ENCODE results near the gene POU4F1.

POU4F1 gene

GRCh38 chr13:78601874-78602560, 1.3 kb downstream of the POU4F1 start:
- in situ Hi-C loops (cut with HindIII; ENCODE audit: low pct_unique_long_range_greater_than_20kb, low sequenced_read_pairs) = no loop called here
- TF ChIP-seq JUND (IDR thresholded peaks at IDR 0.05; ENCODE audit: low read depth) = no peak
- DNase-seq (ENCODE audit: low read depth in 1 of 2, low spot score in 1 of 2) = no peak

DNA sequence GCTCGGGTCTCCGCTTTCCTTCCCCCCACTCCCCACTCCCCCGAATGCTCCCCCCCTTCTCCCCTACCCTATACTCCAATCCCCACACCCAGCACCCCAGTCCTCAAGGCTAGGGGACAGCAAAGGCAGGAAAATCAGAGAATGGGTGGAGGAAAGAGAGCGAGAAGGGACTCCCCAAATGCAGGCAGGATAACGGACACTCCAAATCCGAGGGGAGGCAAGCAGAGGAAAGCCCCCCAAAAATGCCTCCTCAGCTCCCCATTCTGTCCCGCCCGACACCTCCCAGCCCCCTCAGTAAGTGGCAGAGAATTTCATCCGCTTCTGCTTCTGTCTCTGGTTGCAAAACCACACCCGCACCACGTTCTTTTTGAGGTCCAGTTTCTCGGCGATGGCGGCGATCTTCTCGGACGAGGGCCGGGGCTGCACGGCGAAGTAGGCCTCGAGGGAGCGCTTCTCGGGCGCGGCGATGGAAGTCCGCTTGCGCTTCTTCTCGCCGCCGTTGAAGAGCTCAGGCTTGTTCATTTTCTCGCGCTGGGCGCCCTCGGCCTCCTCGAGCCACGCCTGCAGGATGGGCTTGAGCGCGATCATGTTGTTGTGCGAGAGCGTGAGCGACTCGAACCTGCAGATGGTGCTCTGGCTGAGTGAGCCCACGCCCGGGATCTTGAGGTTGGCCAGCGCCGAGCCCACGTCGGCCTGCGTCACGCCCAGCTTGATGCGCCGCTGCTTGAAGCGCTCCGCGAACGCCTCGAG, 2.1 kb downstream of the POU4F1 start:
- in situ Hi-C loops (cut with HindIII; ENCODE audit: low pct_unique_long_range_greater_than_20kb, low sequenced_read_pairs) = no loop called here
- no peak for TF ChIP-seq JUND (IDR thresholded peaks at IDR 0.05; ENCODE audit: low read depth)
- no peak for DNase-seq (ENCODE audit: low read depth in 1 of 2, low spot score in 1 of 2)

GRCh38 chr13:78600280-78600883, 3.0 kb downstream of the POU4F1 start:
- TF ChIP-seq JUND (IDR thresholded peaks at IDR 0.05; ENCODE audit: low read depth) = no peak
- in situ Hi-C loops (cut with HindIII; ENCODE audit: low pct_unique_long_range_greater_than_20kb, low sequenced_read_pairs) = no loop called here
- DNase-seq (ENCODE audit: low read depth in 1 of 2, low spot score in 1 of 2) = no peak

DNA sequence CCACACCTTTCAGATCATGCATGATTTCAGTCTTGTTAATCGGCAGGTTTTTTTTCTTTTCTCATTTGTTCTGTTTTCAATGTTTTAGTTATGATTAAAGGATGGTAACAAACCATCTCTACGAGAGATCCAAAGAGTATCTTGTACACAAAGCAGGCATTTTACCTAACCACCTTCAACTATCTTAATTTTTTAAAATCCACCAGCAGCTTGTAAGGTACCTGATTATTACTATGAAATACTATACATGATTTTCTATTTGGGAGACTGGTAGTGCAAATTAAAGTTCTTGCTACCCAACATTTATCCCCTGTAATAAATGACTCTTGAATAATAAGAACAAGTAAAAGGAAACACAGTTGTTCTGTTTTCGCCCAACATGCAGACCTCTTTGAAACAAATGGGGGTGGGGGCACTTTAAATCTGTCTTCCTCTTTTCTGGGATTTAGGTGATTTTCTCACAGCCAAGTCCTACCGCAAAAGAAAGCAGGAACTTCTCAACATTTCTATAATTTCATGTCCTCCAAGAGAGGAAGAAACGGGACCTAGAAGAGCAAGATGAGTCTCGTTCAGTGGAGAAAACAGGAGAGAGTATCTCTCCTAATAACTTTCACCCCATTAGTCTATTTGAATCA, 3.6 kb downstream of the POU4F1 start:
- in situ Hi-C loops (cut with HindIII; ENCODE audit: low pct_unique_long_range_greater_than_20kb, low sequenced_read_pairs) = no loop called here
- no peak for TF ChIP-seq JUND (IDR thresholded peaks at IDR 0.05; ENCODE audit: low read depth)
- no peak for DNase-seq (ENCODE audit: low read depth in 1 of 2, low spot score in 1 of 2)

DNA sequence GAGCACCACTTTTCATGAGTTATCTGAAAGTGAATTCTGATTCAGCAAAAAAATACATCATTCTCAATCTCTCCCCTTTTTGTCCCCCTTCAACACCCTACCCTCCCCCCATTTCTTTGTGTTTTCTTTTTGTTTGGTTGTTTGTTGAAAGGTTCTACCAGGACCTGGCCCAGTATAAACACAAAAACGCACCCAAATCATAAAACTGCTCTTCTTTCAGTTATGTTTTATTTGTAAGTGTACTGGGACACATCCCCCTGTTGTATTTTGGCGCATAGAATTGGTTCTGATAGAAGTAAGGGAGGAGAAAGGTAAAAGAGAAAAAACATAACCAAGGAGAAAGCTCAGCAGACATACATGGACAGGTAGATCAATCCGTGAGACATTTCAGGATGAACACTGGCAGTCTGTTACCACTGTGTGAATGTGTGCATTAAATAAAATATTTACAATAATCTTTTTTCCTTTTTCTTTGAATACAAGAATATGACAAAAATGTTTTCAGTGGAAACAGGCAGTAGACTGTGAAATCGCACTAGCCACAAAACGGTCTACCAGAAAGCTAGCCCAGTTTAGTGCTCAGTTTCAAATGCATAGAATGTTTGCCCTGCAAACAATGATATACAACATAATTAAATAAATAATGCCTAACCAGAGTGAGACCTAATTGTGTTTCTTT, 4.2 kb downstream of the POU4F1 start:
- TF ChIP-seq JUND (IDR thresholded peaks at IDR 0.05; ENCODE audit: low read depth) = no peak
- in situ Hi-C loops (cut with HindIII; ENCODE audit: low pct_unique_long_range_greater_than_20kb, low sequenced_read_pairs) = no loop called here

GRCh38 chr13:78598116-78598781, 5.1 kb downstream of the POU4F1 start:
- in situ Hi-C loops (cut with HindIII; ENCODE audit: low pct_unique_long_range_greater_than_20kb, low sequenced_read_pairs) = no loop called here
- TF ChIP-seq JUND (IDR thresholded peaks at IDR 0.05; ENCODE audit: low read depth) = no peak
- DNase-seq (ENCODE audit: low read depth in 1 of 2, low spot score in 1 of 2) = no peak

More for the DNA sequence above, 4.2 kb downstream of the POU4F1 start:
- DNase-seq (ENCODE audit: low read depth in 1 of 2, low spot score in 1 of 2) = no peak

DNA sequence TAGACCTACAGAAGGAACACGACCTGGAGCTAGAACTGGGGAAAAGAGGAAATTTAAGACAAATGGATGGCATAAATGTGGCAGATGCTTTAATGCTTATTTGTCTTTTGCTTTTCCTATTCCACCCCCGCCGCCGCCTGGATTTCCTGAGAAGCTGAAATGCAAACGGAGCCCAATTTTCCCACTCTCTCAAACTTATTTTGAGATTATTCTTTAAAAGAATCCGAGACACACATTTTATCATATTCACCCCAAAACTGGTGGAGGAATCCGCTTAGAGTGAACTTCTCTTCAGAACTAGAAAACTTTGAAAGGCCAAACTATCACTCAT, 5.8 kb downstream of the POU4F1 start:
- no peak for TF ChIP-seq JUND (IDR thresholded peaks at IDR 0.05; ENCODE audit: low read depth)
- in situ Hi-C loops (cut with HindIII; ENCODE audit: low pct_unique_long_range_greater_than_20kb, low sequenced_read_pairs) = no loop called here
- no peak for DNase-seq (ENCODE audit: low read depth in 1 of 2, low spot score in 1 of 2)

DNA sequence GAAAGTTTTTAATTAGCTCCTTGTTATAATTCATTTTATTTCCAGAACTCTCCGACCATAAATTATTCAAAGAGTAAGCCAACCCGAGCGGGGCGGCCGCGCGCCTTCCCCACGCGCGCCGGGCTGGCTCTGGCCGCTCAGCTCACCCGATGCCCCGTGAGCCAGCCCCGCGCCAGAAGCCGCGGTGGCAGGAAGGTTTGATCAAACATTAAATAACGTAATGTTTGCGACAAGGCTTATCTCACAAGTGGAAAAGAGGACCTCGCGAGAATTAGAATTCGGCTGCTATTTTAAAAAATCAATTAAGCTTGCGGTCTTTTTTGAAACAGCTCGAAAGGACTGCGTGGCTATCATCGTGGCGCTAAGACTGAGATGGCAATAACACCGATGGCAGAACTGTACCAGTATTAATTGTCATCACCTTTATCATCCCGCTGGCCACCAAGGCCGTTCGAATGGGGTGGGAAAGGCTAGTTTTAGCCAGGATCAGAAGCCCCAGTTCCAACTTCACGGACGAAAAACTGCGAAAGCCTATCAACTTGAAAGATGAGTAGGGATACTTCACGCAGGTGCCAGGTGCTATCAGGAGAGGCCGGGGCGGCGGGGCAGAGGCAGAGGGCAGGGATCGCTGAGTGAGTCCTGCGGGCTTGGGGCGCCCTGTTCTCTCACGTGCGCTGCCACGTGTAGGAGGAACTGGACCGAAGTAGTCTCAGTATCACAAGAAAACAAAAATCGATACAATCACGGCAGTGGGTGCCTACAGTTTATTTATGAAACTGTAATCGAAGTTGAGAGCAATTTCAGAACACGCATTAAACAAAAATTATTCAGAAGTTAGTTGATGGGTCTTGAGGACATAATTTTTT, 6.4 kb downstream of the POU4F1 start:
- DNase-seq (ENCODE audit: low read depth in 1 of 2, low spot score in 1 of 2) = no peak
- TF ChIP-seq JUND (IDR thresholded peaks at IDR 0.05; ENCODE audit: low read depth) = no peak
- in situ Hi-C loops (cut with HindIII; ENCODE audit: low pct_unique_long_range_greater_than_20kb, low sequenced_read_pairs) = no loop called here

DNA sequence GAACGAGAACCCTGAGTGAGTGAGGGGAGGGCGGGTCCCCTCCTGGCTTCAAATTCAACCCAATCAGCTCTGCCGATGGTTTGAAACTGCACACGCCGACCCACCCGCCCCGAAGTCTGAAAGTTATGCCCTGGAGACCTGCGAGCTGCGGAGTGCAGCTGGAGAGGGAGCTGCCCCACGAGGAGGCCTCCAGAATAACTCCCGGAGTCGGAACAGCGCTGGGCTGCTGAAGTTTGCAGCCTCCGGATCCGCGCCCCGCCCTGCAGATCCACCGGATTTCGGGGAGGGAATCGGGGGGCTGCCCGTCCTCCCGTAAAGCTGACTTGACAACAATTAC, 7.0 kb downstream of the POU4F1 start:
- no peak for TF ChIP-seq JUND (IDR thresholded peaks at IDR 0.05; ENCODE audit: low read depth)
- DNase-seq (ENCODE audit: low read depth in 1 of 2, low spot score in 1 of 2) = no peak
- in situ Hi-C loops (cut with HindIII; ENCODE audit: low pct_unique_long_range_greater_than_20kb, low sequenced_read_pairs) = no loop called here

- no peak for TF ChIP-seq JUND (IDR thresholded peaks at IDR 0.05; ENCODE audit: low read depth)
- no peak for DNase-seq (ENCODE audit: low read depth in 1 of 2, low spot score in 1 of 2)
- in situ Hi-C loops (cut with HindIII; ENCODE audit: low pct_unique_long_range_greater_than_20kb, low sequenced_read_pairs) = no loop called here
Observed at GRCh38 chr13:78595495-78596398, 7.6 kb downstream of the POU4F1 start.

Measured in T47D (cell line).